H9 (cell line): ENCODE measurements around the gene CYTH4. TPM values are rescaled to one million over a fixed set of nuclear protein-coding genes. Genes with fewer than 3 reads are reported as not detected.

Experiments used
- DNase-seq: peaks from one replicate; pipeline ENCODE4 v3.0.0-alpha.2; 2017
- H2AFZ ChIP-seq: one replicate; pipeline ENCODE4 v1.6.1; 2013; ENCODE audit warnings: mild to moderate bottlenecking, low read length, control low read depth, moderate library complexity
- H2AK5ac ChIP-seq: 2 replicates; pipeline ENCODE4 v1.6.1; 2013; ENCODE audit warnings: low read length, control low read depth, mixed read lengths; ENCODE audit not compliant: insufficient read length
- H2BK120ac ChIP-seq: one replicate; pipeline ENCODE4 v1.6.1; 2013; ENCODE audit warnings: low read depth, mild to moderate bottlenecking, low read length, control low read depth, inconsistent platforms; ENCODE audit not compliant: poor library complexity, severe bottlenecking
- H2BK12ac ChIP-seq: 2 replicates; pipeline ENCODE4 v1.6.1; 2013; ENCODE audit warnings: low read length, control low read depth, mixed read lengths, low read depth; ENCODE audit not compliant: insufficient read length
- H2BK15ac ChIP-seq: 2 replicates; pipeline ENCODE4 v1.6.1; 2013; ENCODE audit warnings: low read depth, low read length, control low read depth
- H2BK20ac ChIP-seq: one replicate; pipeline ENCODE4 v1.6.1; 2013; ENCODE audit warnings: low read depth, mild to moderate bottlenecking, low read length, control low read depth, inconsistent platforms; ENCODE audit not compliant: poor library complexity, severe bottlenecking
- H2BK5ac ChIP-seq: 2 replicates; pipeline ENCODE4 v1.6.1; 2013; ENCODE audit warnings: low read length, control low read depth, mixed read lengths; ENCODE audit not compliant: insufficient read length
- H3K14ac ChIP-seq: 2 replicates; pipeline ENCODE4 v1.6.1; 2013; ENCODE audit warnings: low read length, control low read depth; ENCODE audit not compliant: insufficient read depth
- H3K18ac ChIP-seq: 2 replicates; pipeline ENCODE4 v1.6.1; 2013; ENCODE audit warnings: low read depth, mild to moderate bottlenecking, mixed read lengths, low read length, control low read depth; ENCODE audit not compliant: insufficient read length
- H3K23ac ChIP-seq: 2 replicates; pipeline ENCODE4 v1.6.1; 2013; ENCODE audit warnings: low read length, control low read depth, mixed read lengths, low read depth; ENCODE audit not compliant: insufficient read length
- H3K23me2 ChIP-seq: 2 replicates; pipeline ENCODE4 v1.6.1; 2013; ENCODE audit warnings: low read depth, mild to moderate bottlenecking, mixed read lengths, low read length, control low read depth; ENCODE audit not compliant: insufficient read length, poor library complexity, severe bottlenecking
- H3K27ac ChIP-seq: 2 replicates; pipeline ENCODE4 v1.5.1; 2013; ENCODE audit warnings: low read length, control low read depth, mixed read lengths, low read depth; ENCODE audit not compliant: insufficient read length
- H3K27me3 ChIP-seq: 2 replicates; pipeline ENCODE4 v1.6.1; 2013; ENCODE audit warnings: low read length, control low read depth, inconsistent platforms; ENCODE audit not compliant: insufficient read depth
- H3K4ac ChIP-seq: 2 replicates; pipeline ENCODE4 v1.6.1; 2013; ENCODE audit warnings: low read depth, mild to moderate bottlenecking, control low read depth, inconsistent platforms, low read length, moderate library complexity
- H3K4me1 ChIP-seq: 2 replicates; pipeline ENCODE4 v1.6.1; 2013; ENCODE audit warnings: low read length, control low read depth, inconsistent platforms; ENCODE audit not compliant: insufficient read depth
- H3K4me2 ChIP-seq: 2 replicates; pipeline ENCODE4 v1.6.1; 2013; ENCODE audit warnings: low read length, control low read depth, mixed read lengths; ENCODE audit not compliant: insufficient read length, insufficient read depth
- H3K56ac ChIP-seq: 2 replicates; pipeline ENCODE4 v1.6.1; 2013; ENCODE audit warnings: low read depth, mild to moderate bottlenecking, mixed read lengths, low read length, control low read depth; ENCODE audit not compliant: insufficient read length
- H3K79me1 ChIP-seq: 2 replicates; pipeline ENCODE4 v1.6.1; 2013; ENCODE audit warnings: low read depth, mild to moderate bottlenecking, moderate library complexity, low read length, control low read depth, inconsistent platforms; ENCODE audit not compliant: insufficient read depth, poor library complexity, severe bottlenecking
- H3K79me2 ChIP-seq: 2 replicates; pipeline ENCODE4 v1.6.1; 2013; ENCODE audit warnings: low read length, control low read depth, inconsistent platforms; ENCODE audit not compliant: insufficient read depth
- H3K9ac ChIP-seq: 2 replicates; pipeline ENCODE4 v1.6.1; 2013; ENCODE audit warnings: low read length, control low read depth, mixed read lengths; ENCODE audit not compliant: insufficient read length; ENCODE audit errors: extremely low read depth
- H3K9me3 ChIP-seq: one replicate; pipeline ENCODE4 v1.6.1; 2013; ENCODE audit warnings: low read depth, low read length, inconsistent platforms; ENCODE audit not compliant: control insufficient read depth
- H3T11ph ChIP-seq: one replicate; pipeline ENCODE4 v1.6.1; 2013; ENCODE audit warnings: mild to moderate bottlenecking, low read length, control low read depth, inconsistent platforms
- H4K20me1 ChIP-seq: one replicate; pipeline ENCODE4 v1.6.1; 2013; ENCODE audit not compliant: control insufficient read depth, insufficient read length, insufficient read depth
- H4K5ac ChIP-seq: 2 replicates; pipeline ENCODE4 v1.6.1; 2013; ENCODE audit warnings: low read depth, mild to moderate bottlenecking, mixed read lengths, low read length, control low read depth; ENCODE audit not compliant: insufficient read length
- H4K8ac ChIP-seq: replicated peaks from 2 replicates; pipeline ENCODE4 v1.6.1; 2013; ENCODE audit warnings: low read length, control low read depth, mixed read lengths, low read depth; ENCODE audit not compliant: insufficient read length
- H4K91ac ChIP-seq: 2 replicates; pipeline ENCODE4 v1.6.1; 2013; ENCODE audit warnings: low read depth, mild to moderate bottlenecking, moderate library complexity, mixed read lengths, low read length, control low read depth; ENCODE audit not compliant: insufficient read length
- H3K27ac Mint-ChIP-seq, 3 experiments: 2 replicates in 2 of 3; 3 replicates in 1 of 3; pipeline ENCODE4 v1.8.0; 2020 to 2021; ENCODE audit warnings: mixed read lengths in 3 of 3, mild to moderate bottlenecking in 1 of 3, moderate library complexity in 1 of 3
- H3K27me3 Mint-ChIP-seq: 2 replicates; pipeline ENCODE4 v1.8.0; 2021; ENCODE audit warnings: low read depth, mild to moderate bottlenecking, moderate library complexity, mixed read lengths
- H3K36me3 Mint-ChIP-seq, 3 experiments: 2 replicates in 2 of 3; 3 replicates in 1 of 3; pipeline ENCODE4 v1.8.0; 2020 to 2021; ENCODE audit warnings: low read depth in 3 of 3, mixed read lengths in 3 of 3; ENCODE audit not compliant: insufficient read depth in 1 of 3
- H3K4me1 Mint-ChIP-seq, 2 experiments: 2 replicates each; pipeline ENCODE4 v1.8.0; 2020; ENCODE audit warnings: mixed read lengths in 2 of 2
- H3K4me3 Mint-ChIP-seq, 2 experiments: 2 replicates in 1 of 2; 3 replicates in 1 of 2; pipeline ENCODE4 v1.8.0; 2020 to 2021; ENCODE audit warnings: mild to moderate bottlenecking in 2 of 2, mixed read lengths in 2 of 2, moderate library complexity in 1 of 2
- H3K9me3 Mint-ChIP-seq, 2 experiments: 2 replicates in 1 of 2; 3 replicates in 1 of 2; pipeline ENCODE4 v1.8.0; 2020; ENCODE audit warnings: mild to moderate bottlenecking in 2 of 2, mixed read lengths in 2 of 2, moderate library complexity in 1 of 2
- CTCF ChIP-seq: fragments of 200-600 bp; sonication (generic); conservative IDR thresholded peaks from 3 replicates; pipeline ENCODE4 v1.8.0; 2021; ENCODE audit warnings: antibody characterized with exemption, mild to moderate bottlenecking
- WGBS: extraction: QIAGEN DNeasy Blood & Tissue Kit; methylation state at CpG from one replicate; pipeline ENCODE4 v1.1.7; 2013; ENCODE audit warnings: missing lambda C conversion rate, low lambda C conversion rate, mixed read lengths; ENCODE audit not compliant: insufficient read length; ENCODE audit errors: extremely low coverage; 5-methylcytosine and 5-hydroxymethylcytosine counted together
- total RNA-seq: library from RNA; stranded (reverse); gene quantifications from 2 replicates; pipeline ENCODE4 v1.2.1, GENCODE V29; 2021

CYTH4 gene
- total RNA-seq, 1 experiment from 2014 or later = not detected

- H3K27ac Mint-ChIP-seq = peak overlapping the region in 1 of 3 experiments; percentile 85; a peak in 1 of 7 replicates
- no peak overlapping the region for H3K18ac ChIP-seq
- H3K9me3 ChIP-seq = no peaks in the 10 kb centered on the region
- H2AK5ac ChIP-seq = no peak overlapping the region
- H3K27ac ChIP-seq = no peak overlapping the region
- no peak overlapping the region for H4K5ac ChIP-seq
- H4K8ac ChIP-seq = no peak overlapping the region
- H2BK12ac ChIP-seq = no peak overlapping the region
- H3K79me1 ChIP-seq = no peaks in the 10 kb centered on the region
- no peak overlapping the region for H4K91ac ChIP-seq
- H3K23ac ChIP-seq = no peak overlapping the region
- H3K23me2 ChIP-seq = no peaks in the 10 kb centered on the region
- no peak overlapping the region for H2AFZ ChIP-seq
- no peak overlapping the region for H3K4me2 ChIP-seq
- H3K4ac ChIP-seq = no peak overlapping the region
- no peaks in the 10 kb centered on the region for H3K4me1 ChIP-seq
- peaks cover 68% of the 10 kb centered on the region for H3K27me3 Mint-ChIP-seq
- no peak overlapping the region for H3T11ph ChIP-seq
- H2BK120ac ChIP-seq = no peak overlapping the region
- H3K9ac ChIP-seq = no peak overlapping the region
- WGBS = no CpG with 5 or more reads among the region's 22 CpGs
- no peak overlapping the region for H2BK20ac ChIP-seq
- no peaks in the 10 kb centered on the region for H4K20me1 ChIP-seq
- DNase-seq = peak; percentile 79
- peaks cover 18 to 19% of the 10 kb centered on the region in 2 experiments for H3K9me3 Mint-ChIP-seq
- H2BK5ac ChIP-seq = no peak overlapping the region
- H3K14ac ChIP-seq = no peak overlapping the region
- peak; percentile 91 for TF ChIP-seq CTCF
- H3K4me1 Mint-ChIP-seq = peaks cover 6 to 8% of the 10 kb centered on the region in 2 experiments
- H3K4me3 Mint-ChIP-seq = no peak overlapping the region
- H2BK15ac ChIP-seq = no peak overlapping the region
- H3K27me3 ChIP-seq = no peaks in the 10 kb centered on the region; the same call in 1 of the 2 replicates
- H3K56ac ChIP-seq = no peak overlapping the region
- peaks cover 2 to 12% (median 2%) of the 10 kb centered on the region in 3 experiments; a peak in 5 of 7 replicates for H3K36me3 Mint-ChIP-seq
- H3K79me2 ChIP-seq = no peaks in the 10 kb centered on the region
Measured at GRCh38 chr22:37267135-37267587, 15.1 kb upstream of the CYTH4 start.
